ENCODE results near the gene MOB2. TPM values are rescaled to one million over a fixed set of nuclear protein-coding genes. Genes with fewer than 3 reads are reported as not detected.
"Not testable (repeated sequence)": the region's sequence is repeated elsewhere in the genome, so short reads cannot be mapped to it uniquely, and the experiment has no call there.

The MOB2 gene
- total RNA-seq, 2 donors from 2014 or later: 65.0 to 65.7 TPM

GRCh38 chr11:1433977-1434640, 52.5 kb downstream of the MOB2 start:
- DNase-seq (no peak), ATAC-seq (no peak)
- H3K36me3 Mint-ChIP-seq (ENCODE audit: low read depth): no peaks in the 10 kb centered on the region
- H3K4me3 Mint-ChIP-seq: no peak overlapping the region
- H3K27ac Mint-ChIP-seq: no peak overlapping the region
- H3K27me3 Mint-ChIP-seq: no peaks in the 10 kb centered on the region
- no peaks in the 10 kb centered on the region for H3K9me3 ChIP-seq (ENCODE audit: control insufficient read depth, low read length, poor library complexity, severe bottlenecking)
- H3K4me1 Mint-ChIP-seq: no peaks in the 10 kb centered on the region

DNA sequence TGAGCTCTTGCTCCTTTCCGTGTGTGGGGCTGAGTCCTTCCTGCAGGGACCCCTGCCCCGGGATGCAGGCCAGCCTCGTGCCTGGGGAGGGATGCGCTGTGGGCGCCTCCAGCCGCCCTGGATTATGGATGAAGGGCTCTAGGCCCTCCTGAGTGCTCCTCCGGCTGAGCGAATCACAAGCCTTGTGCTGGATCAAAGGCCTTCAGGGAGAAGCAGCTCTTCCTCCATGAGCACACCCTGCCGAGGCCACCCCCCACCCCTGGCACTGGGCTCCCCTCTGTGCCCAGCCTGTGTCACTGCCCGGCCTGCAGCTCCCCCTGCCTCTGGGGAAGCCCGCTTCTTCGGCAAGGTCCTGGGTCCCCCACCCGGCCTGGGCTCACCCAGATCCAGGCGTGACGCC, 53.0 kb downstream of the MOB2 start:
- no peak overlapping the region for H3K4me3 Mint-ChIP-seq
- no peak for ATAC-seq

GRCh38 chr11:1428762-1429316, 57.7 kb downstream of the MOB2 start:
- no peak for DNase-seq
- Mint-ChIP-seq H3K4me1 (no peaks in the 10 kb centered on the region), H3K36me3 (ENCODE audit: low read depth) (no peaks in the 10 kb centered on the region), H3K27me3 (no peaks in the 10 kb centered on the region), H3K27ac (no peak overlapping the region), H3K4me3 (no peak overlapping the region)
- no peaks in the 10 kb centered on the region for H3K9me3 ChIP-seq (ENCODE audit: control insufficient read depth, low read length, poor library complexity, severe bottlenecking)
- ATAC-seq: no peak

More for the DNA sequence above, 53.0 kb downstream of the MOB2 start:
- H3K27me3 Mint-ChIP-seq: no peaks in the 10 kb centered on the region
- H3K27ac Mint-ChIP-seq: no peak overlapping the region
- no peaks in the 10 kb centered on the region for H3K9me3 ChIP-seq (ENCODE audit: control insufficient read depth, low read length, poor library complexity, severe bottlenecking)
- DNase-seq: no peak
- no peaks in the 10 kb centered on the region for H3K36me3 Mint-ChIP-seq (ENCODE audit: low read depth)
- H3K4me1 Mint-ChIP-seq: no peaks in the 10 kb centered on the region

GRCh38 chr11:1425439-1425838, 61.1 kb downstream of the MOB2 start:
- no peaks in the 10 kb centered on the region for H3K36me3 Mint-ChIP-seq (ENCODE audit: low read depth)
- no peak overlapping the region for H3K27ac Mint-ChIP-seq
- DNase-seq (no peak), ATAC-seq (no peak)
- no peaks in the 10 kb centered on the region for H3K27me3 Mint-ChIP-seq
- H3K4me3 Mint-ChIP-seq: no peak overlapping the region
- H3K9me3 ChIP-seq (ENCODE audit: control insufficient read depth, low read length, poor library complexity, severe bottlenecking): no peaks in the 10 kb centered on the region
- no peaks in the 10 kb centered on the region for H3K4me1 Mint-ChIP-seq

- H3K9me3 ChIP-seq (ENCODE audit: control insufficient read depth, low read length, poor library complexity, severe bottlenecking): no peaks in the 10 kb centered on the region
- DNase-seq: no peak
- Mint-ChIP-seq H3K36me3 (ENCODE audit: low read depth) (no peaks in the 10 kb centered on the region), H3K27me3 (no peaks in the 10 kb centered on the region), H3K4me1 (no peaks in the 10 kb centered on the region), H3K27ac (no peak overlapping the region), H3K4me3 (no peak overlapping the region)
- no peak for ATAC-seq
Measured at GRCh38 chr11:1425006-1425405, 61.6 kb downstream of the MOB2 start.

- not testable (repeated sequence) for H3K9me3 ChIP-seq (ENCODE audit: control insufficient read depth, low read length, poor library complexity, severe bottlenecking); DNase-seq; H3K27me3 Mint-ChIP-seq; H3K4me1 Mint-ChIP-seq; H3K27ac Mint-ChIP-seq; H3K4me3 Mint-ChIP-seq; H3K36me3 Mint-ChIP-seq (ENCODE audit: low read depth); ATAC-seq
Measured at GRCh38 chr11:1423406-1423805, 63.2 kb downstream of the MOB2 start.

DNA sequence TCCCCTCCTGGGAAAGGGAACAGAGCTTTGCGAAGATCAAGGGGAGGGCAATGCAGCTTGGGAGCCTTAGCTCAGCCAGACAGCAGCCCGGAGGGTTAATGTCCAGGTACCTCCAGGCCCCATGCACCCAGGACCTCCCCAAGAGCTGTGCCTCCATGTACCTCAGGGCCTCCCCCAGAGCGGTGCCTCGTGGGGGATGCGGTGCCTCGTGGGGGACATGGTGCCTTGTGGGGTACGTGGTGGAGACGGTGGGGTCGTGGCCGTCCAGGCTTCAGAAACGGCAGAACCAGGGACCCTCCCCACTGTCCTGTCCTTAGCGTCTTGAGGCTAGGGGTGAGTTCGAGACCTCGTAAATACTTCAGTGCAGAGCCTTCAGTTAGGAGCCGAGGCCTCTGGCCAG, 63.6 kb downstream of the MOB2 start:
- no peak for ATAC-seq
- peaks cover 2% of the 10 kb centered on the region for H3K9me3 ChIP-seq (ENCODE audit: control insufficient read depth, low read length, poor library complexity, severe bottlenecking)
- Mint-ChIP-seq H3K27ac (no peak overlapping the region), H3K4me1 (no peaks in the 10 kb centered on the region), H3K36me3 (ENCODE audit: low read depth) (no peaks in the 10 kb centered on the region), H3K27me3 (no peaks in the 10 kb centered on the region), H3K4me3 (no peak overlapping the region)
- DNase-seq: no peak

- Mint-ChIP-seq H3K27me3 (no peaks in the 10 kb centered on the region), H3K36me3 (ENCODE audit: low read depth) (no peaks in the 10 kb centered on the region), H3K4me1 (no peaks in the 10 kb centered on the region), H3K4me3 (no peak overlapping the region), H3K27ac (no peak overlapping the region)
- no peak for ATAC-seq
- peaks cover 2% of the 10 kb centered on the region for H3K9me3 ChIP-seq (ENCODE audit: control insufficient read depth, low read length, poor library complexity, severe bottlenecking)
- DNase-seq: no peak
Measured at GRCh38 chr11:1422481-1422880, 64.1 kb downstream of the MOB2 start.

DNA sequence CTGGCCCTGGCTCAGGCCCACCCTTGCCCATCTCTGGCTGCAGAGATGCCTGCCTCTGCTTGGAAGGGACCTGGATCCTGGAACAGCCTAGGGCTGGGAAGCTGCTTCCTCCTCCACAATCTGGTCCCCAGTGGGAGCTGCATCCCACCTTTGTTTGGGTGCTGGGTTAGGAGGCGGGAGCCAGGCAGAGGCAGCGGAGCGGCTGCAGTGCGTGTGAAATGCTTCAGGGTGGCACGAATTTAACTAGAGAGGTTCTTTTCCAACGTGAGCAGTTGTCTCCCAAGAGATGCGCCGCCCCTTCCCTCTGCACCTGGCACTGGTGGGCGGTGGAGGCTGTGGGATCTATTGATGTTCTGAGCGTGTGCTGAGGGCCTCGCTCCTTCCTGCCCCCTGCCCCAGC, 65.3 kb downstream of the MOB2 start:
- no peaks in the 10 kb centered on the region for H3K27me3 Mint-ChIP-seq
- H3K4me3 Mint-ChIP-seq: no peak overlapping the region
- no peak for ATAC-seq
- no peak for DNase-seq
- H3K4me1 Mint-ChIP-seq: no peaks in the 10 kb centered on the region
- no peaks in the 10 kb centered on the region for H3K36me3 Mint-ChIP-seq (ENCODE audit: low read depth)
- H3K27ac Mint-ChIP-seq: no peak overlapping the region
- peaks cover 2% of the 10 kb centered on the region for H3K9me3 ChIP-seq (ENCODE audit: control insufficient read depth, low read length, poor library complexity, severe bottlenecking)

DNA sequence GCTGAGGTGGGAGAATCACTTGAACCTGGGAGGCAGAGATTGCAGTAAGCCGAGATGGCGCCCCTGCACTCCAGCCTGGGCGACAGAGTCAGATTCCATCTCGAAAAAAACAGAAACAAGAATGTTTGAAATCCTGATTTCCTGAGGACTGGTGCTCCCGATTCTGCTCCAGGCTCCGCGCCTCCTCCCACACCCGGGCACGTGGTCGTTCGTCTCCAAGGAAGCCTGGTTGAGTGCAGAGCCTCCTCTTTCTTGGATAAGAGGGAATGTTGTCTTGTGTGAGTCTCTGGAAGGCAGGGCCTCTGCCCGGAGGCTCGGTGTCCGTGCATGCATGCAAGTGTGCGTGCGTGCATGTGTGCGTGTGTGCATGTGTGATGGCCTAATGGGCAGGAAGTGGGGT, 66.8 kb downstream of the MOB2 start:
- Mint-ChIP-seq H3K36me3 (ENCODE audit: low read depth) (no peaks in the 10 kb centered on the region), H3K27me3 (no peaks in the 10 kb centered on the region)

More for the DNA sequence above, 66.8 kb downstream of the MOB2 start:
- no peak overlapping the region for H3K27ac Mint-ChIP-seq
- peaks cover 2% of the 10 kb centered on the region for H3K9me3 ChIP-seq (ENCODE audit: control insufficient read depth, low read length, poor library complexity, severe bottlenecking)
- DNase-seq (no peak), ATAC-seq (no peak)
- H3K4me1 Mint-ChIP-seq: no peaks in the 10 kb centered on the region
- no peak overlapping the region for H3K4me3 Mint-ChIP-seq

Other genes with a start within 250 kb of the MOB2 start
- 10 to 100 TPM; 40.2 to 56.3 TPM for gene TOLLIP, start 177.1 kb downstream of the MOB2 start, total RNA-seq
- gene BRSK2, start 96.8 kb downstream of the MOB2 start, total RNA-seq: under 1 TPM; 0.23 to 0.25 TPM
- 10 to 100 TPM; 79.5 to 90.1 TPM for gene DUSP8, start 85.5 kb upstream of the MOB2 start, total RNA-seq
- not detected for gene KRTAP5-1, start 98.5 kb upstream of the MOB2 start, total RNA-seq
- not detected for gene KRTAP5-2, start 111.5 kb upstream of the MOB2 start, total RNA-seq
- not detected for gene KRTAP5-3, start 121.7 kb upstream of the MOB2 start, total RNA-seq
- not detected for gene KRTAP5-4, start 135.4 kb upstream of the MOB2 start, total RNA-seq
- gene KRTAP5-5, start 143.0 kb upstream of the MOB2 start, total RNA-seq: not detected
- not detected for gene KRTAP5-6, start 210.4 kb upstream of the MOB2 start, total RNA-seq